CD8-positive, alpha-beta memory T cell (primary cell): Measurements from ENCODE around the gene THRB. TPM values are rescaled to one million over a fixed set of nuclear protein-coding genes. Genes with fewer than 3 reads are reported as not detected.

ENCODE experiments used
- CTCF ChIA-PET: fragments of 350-600 bp; sonication (Branson Sonifier 250); formaldehyde crosslinking; loops from one replicate; lab custom pipeline; 2021; ENCODE audit warnings: antibody characterized with exemption; lab: Charles Lee
- POLR2A ChIA-PET: fragments of 350-600 bp; sonication (Branson Sonifier 250); formaldehyde crosslinking; loops from one replicate; lab custom pipeline; 2021; ENCODE audit warnings: antibody characterized with exemption; lab: Charles Lee
- DNase-seq, 5 donors: peaks; one replicate each; pipeline versions ENCODE4 v3.0.0 to v3.0.0-alpha.2; 2020 to 2022; ENCODE audit warnings: mixed read lengths in 1 of 5
- H3K27ac ChIP-seq: one replicate; pipeline ENCODE4 v1.7.0; 2013; ENCODE audit warnings: low read depth, mild to moderate bottlenecking, low read length, moderate library complexity
- H3K27me3 ChIP-seq: 2 replicates; pipeline ENCODE4 v1.7.0; 2013; ENCODE audit warnings: low read length, mild to moderate bottlenecking; ENCODE audit not compliant: insufficient read depth, poor library complexity, severe bottlenecking
- H3K36me3 ChIP-seq: 2 replicates; pipeline ENCODE4 v1.7.0; 2013; ENCODE audit warnings: mild to moderate bottlenecking, low read length, moderate library complexity; ENCODE audit not compliant: insufficient read depth
- H3K4me1 ChIP-seq: 2 replicates; pipeline ENCODE4 v1.7.0; 2013; ENCODE audit warnings: mild to moderate bottlenecking, low read length, moderate library complexity; ENCODE audit not compliant: insufficient read depth
- H3K4me3 ChIP-seq: 2 replicates; pipeline ENCODE4 v1.7.0; 2013; ENCODE audit warnings: mild to moderate bottlenecking, low read length
- H3K9me3 ChIP-seq: 2 replicates; pipeline ENCODE4 v1.7.0; 2013; ENCODE audit warnings: mild to moderate bottlenecking, low read length
- H3K27ac Mint-ChIP-seq, 8 donors: one replicate each; pipeline ENCODE4 v1.8.0; 2020 to 2021; ENCODE audit warnings: mixed read lengths in 8 of 8, mild to moderate bottlenecking in 6 of 8, inconsistent platforms in 3 of 8, moderate library complexity in 3 of 8
- H3K27me3 Mint-ChIP-seq, 2 donors: one replicate each; pipeline ENCODE4 v1.8.0; 2020 to 2021; ENCODE audit warnings: mixed read lengths in 2 of 2, mild to moderate bottlenecking in 1 of 2, moderate library complexity in 1 of 2
- H3K36me3 Mint-ChIP-seq, 3 donors: one replicate each; pipeline ENCODE4 v1.8.0; 2020 to 2021; ENCODE audit warnings: mixed read lengths in 3 of 3, inconsistent platforms in 1 of 3, mild to moderate bottlenecking in 1 of 3
- H3K4me1 Mint-ChIP-seq, 3 donors: one replicate each; pipeline ENCODE4 v1.8.0; 2020 to 2021; ENCODE audit warnings: mixed read lengths in 3 of 3, inconsistent platforms in 1 of 3, mild to moderate bottlenecking in 1 of 3
- H3K4me3 Mint-ChIP-seq, 7 donors: one replicate each; pipeline ENCODE4 v1.8.0; 2020 to 2021; ENCODE audit warnings: mixed read lengths in 7 of 7, mild to moderate bottlenecking in 6 of 7, moderate library complexity in 4 of 7, inconsistent platforms in 2 of 7
- H3K9me3 Mint-ChIP-seq, 5 donors: one replicate each; pipeline ENCODE4 v1.8.0; 2020 to 2022; ENCODE audit warnings: mixed read lengths in 5 of 5, mild to moderate bottlenecking in 3 of 5, moderate library complexity in 2 of 5, inconsistent platforms in 1 of 5
- polyA plus RNA-seq: library from polyadenylated mRNA; unstranded; fragments of 300-500 nt; fragmentation: Illumina TruSeq; gene quantifications from one replicate; pipeline ENCODE4 v1.2.3, GENCODE V29; 2021
- total RNA-seq, 2 experiments: library from RNA; stranded (reverse); gene quantifications; one replicate each; pipeline ENCODE4 v1.2.3, GENCODE V29; 2021

Gene THRB
- total and polyA plus RNA-seq, 3 experiments from 2014 or later: not detected

- no peak overlapping the region for H3K27ac Mint-ChIP-seq
- CTCF ChIA-PET: no interaction called here
- no peaks in the 10 kb centered on the region for H3K4me1 Mint-ChIP-seq
- no peaks in the 10 kb centered on the region for H3K27me3 Mint-ChIP-seq
- H3K4me3 Mint-ChIP-seq: no peak overlapping the region
- DNase-seq: no peak
- Histone ChIP-seq H3K4me1 (no peaks in the 10 kb centered on the region), H3K9me3 (no peaks in the 10 kb centered on the region), H3K4me3 (no peak overlapping the region), H3K27me3 (no peaks in the 10 kb centered on the region), H3K36me3 (no peaks in the 10 kb centered on the region), H3K27ac (no peak overlapping the region)
- H3K36me3 Mint-ChIP-seq: no peaks in the 10 kb centered on the region
- H3K9me3 Mint-ChIP-seq: peaks cover 0 to 1% (median 0%) of the 10 kb centered on the region in 5 donors
- POLR2A ChIA-PET: no interaction called here
Measured at GRCh38 chr3:24300949-24301348, 193.7 kb downstream of the THRB start.

GRCh38 chr3:24299806-24300626, 194.6 kb downstream of the THRB start:
- CTCF ChIA-PET: no interaction called here
- Histone ChIP-seq H3K9me3 (no peaks in the 10 kb centered on the region), H3K36me3 (no peaks in the 10 kb centered on the region), H3K4me1 (no peaks in the 10 kb centered on the region), H3K4me3 (no peak overlapping the region), H3K27ac (no peak overlapping the region), H3K27me3 (no peaks in the 10 kb centered on the region)
- Mint-ChIP-seq H3K27me3 (no peaks in the 10 kb centered on the region), H3K27ac (no peak overlapping the region), H3K4me3 (no peak overlapping the region), H3K9me3 (peaks cover 0 to 1% (median 0%) of the 10 kb centered on the region in 5 donors), H3K36me3 (no peaks in the 10 kb centered on the region), H3K4me1 (no peaks in the 10 kb centered on the region)
- DNase-seq: no peak
- POLR2A ChIA-PET: no interaction called here

GRCh38 chr3:24299246-24299805, 195.3 kb downstream of the THRB start:
- ChIA-PET CTCF (no interaction called here), POLR2A (no interaction called here)
- Mint-ChIP-seq H3K27me3 (peaks cover 0 to 2% of the 10 kb centered on the region in 2 donors), H3K4me3 (no peak overlapping the region), H3K9me3 (no peaks in the 10 kb centered on the region), H3K4me1 (no peaks in the 10 kb centered on the region), H3K27ac (no peak overlapping the region), H3K36me3 (no peaks in the 10 kb centered on the region)
- no peak for DNase-seq
- H3K4me1 ChIP-seq: no peaks in the 10 kb centered on the region
- H3K27me3 ChIP-seq: no peaks in the 10 kb centered on the region
- H3K36me3 ChIP-seq: no peaks in the 10 kb centered on the region
- no peaks in the 10 kb centered on the region for H3K9me3 ChIP-seq
- no peak overlapping the region for H3K27ac ChIP-seq
- no peak overlapping the region for H3K4me3 ChIP-seq

GRCh38 chr3:24296441-24297205, 198.0 kb downstream of the THRB start:
- ChIA-PET CTCF (no interaction called here), POLR2A (no interaction called here)
- H3K4me3 ChIP-seq: no peak overlapping the region
- H3K4me1 ChIP-seq: no peaks in the 10 kb centered on the region
- H3K36me3 ChIP-seq: no peaks in the 10 kb centered on the region
- no peak overlapping the region for H3K27ac Mint-ChIP-seq
- no peaks in the 10 kb centered on the region for H3K36me3 Mint-ChIP-seq
- H3K9me3 Mint-ChIP-seq: no peaks in the 10 kb centered on the region
- DNase-seq: no peak
- H3K27ac ChIP-seq: no peak overlapping the region
- peaks cover 0 to 2% of the 10 kb centered on the region in 2 donors for H3K27me3 Mint-ChIP-seq
- H3K4me1 Mint-ChIP-seq: no peaks in the 10 kb centered on the region
- H3K9me3 ChIP-seq: no peaks in the 10 kb centered on the region
- no peak overlapping the region for H3K4me3 Mint-ChIP-seq
- no peaks in the 10 kb centered on the region for H3K27me3 ChIP-seq

- H3K27me3 ChIP-seq: no peaks in the 10 kb centered on the region
- no peaks in the 10 kb centered on the region for H3K4me1 ChIP-seq
- H3K36me3 ChIP-seq: no peaks in the 10 kb centered on the region
- Mint-ChIP-seq H3K4me3 (no peak overlapping the region), H3K27ac (no peak overlapping the region), H3K27me3 (peaks cover 0 to 2% of the 10 kb centered on the region in 2 donors), H3K4me1 (no peaks in the 10 kb centered on the region), H3K36me3 (no peaks in the 10 kb centered on the region), H3K9me3 (no peaks in the 10 kb centered on the region)
- H3K27ac ChIP-seq: no peak overlapping the region
- ChIA-PET CTCF (no interaction called here), POLR2A (no interaction called here)
- H3K9me3 ChIP-seq: no peaks in the 10 kb centered on the region
- DNase-seq: no peak
- H3K4me3 ChIP-seq: no peak overlapping the region
Measured at GRCh38 chr3:24294150-24294549, 200.5 kb downstream of the THRB start.

DNA sequence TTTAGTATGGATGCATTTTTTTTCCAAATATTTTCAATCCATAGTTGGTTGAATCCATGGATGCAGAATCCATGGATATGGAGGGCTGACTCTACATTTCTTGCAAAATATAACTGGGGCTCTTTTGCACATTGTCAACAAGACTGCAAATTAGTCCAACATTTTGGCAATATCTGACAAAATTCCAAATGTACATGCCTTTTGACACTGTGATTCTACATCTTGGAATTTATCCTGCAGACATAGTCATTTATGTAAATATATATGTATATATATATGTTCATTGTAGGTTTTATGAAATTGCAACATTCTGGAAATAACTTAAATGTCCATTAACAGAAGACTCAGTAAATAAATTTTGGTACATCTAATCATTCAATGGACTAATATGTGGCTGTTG, 203.0 kb downstream of the THRB start:
- Mint-ChIP-seq H3K9me3 (peaks cover 0 to 5% (median 0%) of the 10 kb centered on the region in 5 donors), H3K27me3 (peaks cover 0 to 2% of the 10 kb centered on the region in 2 donors), H3K36me3 (no peaks in the 10 kb centered on the region), H3K4me3 (no peak overlapping the region), H3K27ac (no peak overlapping the region), H3K4me1 (no peaks in the 10 kb centered on the region)
- Histone ChIP-seq H3K36me3 (no peaks in the 10 kb centered on the region), H3K4me1 (no peaks in the 10 kb centered on the region), H3K27ac (no peak overlapping the region), H3K9me3 (no peaks in the 10 kb centered on the region), H3K27me3 (no peaks in the 10 kb centered on the region), H3K4me3 (no peak overlapping the region)
- DNase-seq: no peak
- ChIA-PET CTCF (no interaction called here), POLR2A (no interaction called here)

DNA sequence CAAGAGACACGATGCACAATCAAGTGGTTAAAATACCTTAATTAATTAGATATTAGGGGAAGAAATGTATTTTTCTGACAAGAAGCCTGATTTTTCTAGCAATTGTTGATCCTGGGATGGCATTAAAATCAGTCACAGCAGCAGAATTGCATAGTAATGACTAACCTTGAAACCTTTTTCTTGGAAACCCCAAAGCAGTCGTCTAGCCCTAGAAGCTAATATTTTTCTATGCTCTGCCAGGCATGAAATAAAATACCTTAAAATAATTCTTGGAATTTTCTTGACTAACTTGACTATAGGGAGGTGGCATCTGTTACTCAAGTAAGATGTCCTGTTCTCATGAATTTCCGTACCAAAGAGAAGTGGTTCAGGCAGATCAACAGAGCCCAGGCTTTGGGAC, 204.1 kb downstream of the THRB start:
- ChIA-PET POLR2A (no interaction called here), CTCF (no interaction called here)
- no peaks in the 10 kb centered on the region for H3K36me3 ChIP-seq
- DNase-seq: no peak
- peaks cover 0 to 2% of the 10 kb centered on the region in 2 donors for H3K27me3 Mint-ChIP-seq
- H3K27ac ChIP-seq: no peak overlapping the region
- H3K4me1 ChIP-seq: no peaks in the 10 kb centered on the region
- H3K4me3 ChIP-seq: no peak overlapping the region
- H3K36me3 Mint-ChIP-seq: no peaks in the 10 kb centered on the region
- H3K4me3 Mint-ChIP-seq: no peak overlapping the region
- H3K9me3 Mint-ChIP-seq: peaks cover 0 to 5% (median 0%) of the 10 kb centered on the region in 5 donors
- no peak overlapping the region for H3K27ac Mint-ChIP-seq
- H3K4me1 Mint-ChIP-seq: no peaks in the 10 kb centered on the region
- no peaks in the 10 kb centered on the region for H3K27me3 ChIP-seq
- no peaks in the 10 kb centered on the region for H3K9me3 ChIP-seq
